OCI-LY1 (cell line): ENCODE results near the gene EEFSEC.

Source experiments
- H2AFZ ChIP-seq: fragments of 200-600 bp; sonication (generic), shearing (Covaris generic); 2 replicates; pipeline ENCODE4 v1.6.0; 2014; ENCODE audit warnings: antibody characterized with exemption, mild to moderate bottlenecking, low read length
- H3F3A ChIP-seq: fragments of 200-600 bp; sonication (generic), shearing (Covaris generic); 2 replicates; pipeline ENCODE4 v1.6.0; 2014; ENCODE audit warnings: mild to moderate bottlenecking, antibody characterized with exemption, low read length, moderate library complexity; ENCODE audit not compliant: insufficient read depth
- H3K27ac ChIP-seq: fragments of 200-600 bp; sonication (generic); 2 replicates; pipeline ENCODE4 v1.5.1; 2014; ENCODE audit warnings: low read length, mixed run types, mild to moderate bottlenecking, low read depth; ENCODE audit not compliant: poor library complexity, severe bottlenecking
- H3K27me3 ChIP-seq: fragments of 200-600 bp; sonication (generic); 2 replicates; pipeline ENCODE4 v1.6.0; 2014; ENCODE audit warnings: antibody characterized with exemption, mild to moderate bottlenecking, low read length, moderate library complexity; ENCODE audit not compliant: insufficient read depth
- H3K36me3 ChIP-seq: fragments of 200-600 bp; sonication (generic); 2 replicates; pipeline ENCODE4 v1.6.1; 2014; ENCODE audit warnings: mild to moderate bottlenecking, antibody characterized with exemption, low read length, moderate library complexity, mixed read lengths; ENCODE audit not compliant: insufficient read depth
- H3K4me1 ChIP-seq: fragments of 200-600 bp; sonication (generic); 2 replicates; pipeline ENCODE4 v1.5.1; 2014; ENCODE audit warnings: mild to moderate bottlenecking, low read length, moderate library complexity; ENCODE audit not compliant: insufficient read depth, severe bottlenecking
- H3K4me2 ChIP-seq: fragments of 200-600 bp; sonication (generic), shearing (Covaris generic); 2 replicates; pipeline ENCODE4 v1.6.1; 2014; ENCODE audit warnings: low read length
- H3K4me3 ChIP-seq: fragments of 200-600 bp; sonication (generic); 2 replicates; pipeline ENCODE4 v1.5.1; 2014; ENCODE audit warnings: low read length, low read depth, mild to moderate bottlenecking, mixed read lengths; ENCODE audit not compliant: poor library complexity, severe bottlenecking
- H3K79me2 ChIP-seq: fragments of 200-600 bp; shearing (Covaris generic); 2 replicates; pipeline ENCODE4 v1.6.1; 2016; ENCODE audit warnings: mixed run types, low read length, mixed read lengths; ENCODE audit not compliant: insufficient read depth
- H3K9ac ChIP-seq: fragments of 200-600 bp; sonication (generic), shearing (Covaris generic); 2 replicates; pipeline ENCODE4 v1.6.1; 2014; ENCODE audit warnings: mild to moderate bottlenecking, low read length, mixed read lengths
- H3K9me2 ChIP-seq: fragments of 200-600 bp; sonication (generic), shearing (Covaris generic); 2 replicates; pipeline ENCODE4 v1.6.1; 2014; ENCODE audit warnings: low read depth, mild to moderate bottlenecking, low read length, mixed read lengths
- H3K9me3 ChIP-seq: fragments of 200-600 bp; shearing (Covaris generic); 2 replicates; pipeline ENCODE4 v1.6.1; 2014; ENCODE audit warnings: low read length, mixed read lengths
- H4K20me1 ChIP-seq: fragments of 200-600 bp; sonication (generic), shearing (Covaris generic); 2 replicates; pipeline ENCODE4 v1.6.0; 2016; ENCODE audit warnings: mild to moderate bottlenecking, low read length; ENCODE audit not compliant: insufficient read depth
- CTCF ChIP-seq: fragments of 200-600 bp; sonication (generic), shearing (Covaris generic); IDR thresholded peaks from 2 replicates; pipeline ENCODE4 v1.5.1; 2017; ENCODE audit warnings: mild to moderate bottlenecking, antibody characterized with exemption, low read length, moderate library complexity, mixed read lengths
- EZH2 ChIP-seq: fragments of 200-600 bp; sonication (generic), shearing (Covaris generic); IDR thresholded peaks from 2 replicates; pipeline ENCODE4 v1.8.0; 2017; ENCODE audit warnings: borderline replicate concordance, mixed run types, mild to moderate bottlenecking, antibody characterized with exemption, low read length, moderate library complexity, mixed read lengths

EEFSEC gene

GRCh38 chr3:128146201-128146600, 7.1 kb upstream of the EEFSEC start:
- Histone ChIP-seq H3K4me1 (no peaks in the 10 kb centered on the region), H2AFZ (no peak overlapping the region), H3K27ac (no peak overlapping the region), H3K4me3 (no peak overlapping the region), H3K9me2 (no peaks in the 10 kb centered on the region), H3K4me2 (no peak overlapping the region), H4K20me1 (no peaks in the 10 kb centered on the region), H3F3A (no peaks in the 10 kb centered on the region), H3K9me3 (no peaks in the 10 kb centered on the region), H3K79me2 (no peaks in the 10 kb centered on the region), H3K36me3 (no peaks in the 10 kb centered on the region), H3K27me3 (peaks cover 3% of the 10 kb centered on the region; the same call in 1 of the 2 replicates), H3K9ac (no peak overlapping the region)
- TF ChIP-seq EZH2 (no peak), CTCF (no peak)

DNA sequence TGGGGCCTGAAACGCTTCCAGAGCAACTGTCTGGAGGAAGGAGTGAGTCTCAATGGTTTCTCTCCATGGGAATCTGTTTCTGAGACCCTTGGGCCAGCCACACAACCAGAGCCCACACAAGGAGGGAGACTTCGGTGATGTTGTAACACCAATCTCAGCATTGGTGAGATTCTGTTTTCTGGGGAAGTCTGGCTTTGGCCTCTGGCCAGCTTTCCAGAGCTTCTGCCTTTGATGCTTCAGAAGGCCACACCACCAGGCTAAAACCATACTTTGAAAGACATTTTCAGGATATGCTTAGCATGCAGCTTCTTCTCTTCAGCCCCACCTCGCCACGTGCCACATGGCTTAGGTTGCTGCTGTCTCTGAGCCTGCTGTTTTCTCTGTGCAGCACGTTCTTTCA, 3.6 kb upstream of the EEFSEC start:
- Histone ChIP-seq H3K36me3 (no peaks in the 10 kb centered on the region), H3K79me2 (no peaks in the 10 kb centered on the region), H3K9me3 (no peaks in the 10 kb centered on the region), H3K9ac (no peak overlapping the region), H4K20me1 (no peaks in the 10 kb centered on the region), H3F3A (0 out of 2 replicates have a peak, but pooled peaks cover 5% of the 10 kb centered on the region), H3K9me2 (no peaks in the 10 kb centered on the region), H3K27ac (no peak overlapping the region), H2AFZ (no peak overlapping the region), H3K27me3 (0 out of 2 replicates have a peak, but pooled peaks cover 3% of the 10 kb centered on the region), H3K4me1 (peaks cover 7% of the 10 kb centered on the region), H3K4me2 (no peak overlapping the region), H3K4me3 (no peak overlapping the region)
- TF ChIP-seq EZH2 (no peak), CTCF (no peak)

DNA sequence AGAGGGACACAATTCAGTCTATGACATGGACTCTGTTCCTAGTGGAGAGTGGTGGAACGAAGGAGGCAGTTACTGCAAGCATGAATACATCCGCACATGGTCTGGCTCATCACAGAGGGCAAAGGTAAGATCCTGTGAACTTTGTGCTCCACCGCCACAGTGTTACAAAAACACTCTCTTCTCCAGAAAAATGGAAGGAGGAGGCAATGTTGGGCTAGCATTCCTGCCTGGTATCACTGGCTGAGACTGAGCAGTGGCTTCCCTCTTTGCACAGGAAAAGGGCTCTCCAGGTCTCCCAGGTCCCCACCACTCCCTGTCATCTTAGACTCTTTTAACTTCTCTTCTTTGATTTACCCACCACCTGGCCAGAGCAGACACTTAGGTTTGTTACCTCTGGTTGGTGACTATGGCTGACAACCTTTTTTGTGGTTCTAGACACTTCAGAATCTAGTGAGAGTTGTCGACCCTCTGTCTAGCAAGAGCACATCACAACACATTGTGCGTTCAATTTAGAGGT, 1.5 kb upstream of the EEFSEC start:
- H3K4me1 ChIP-seq, result peaks cover 10% of the 10 kb centered on the region
- peaks cover 15% of the 10 kb centered on the region for H3K36me3 ChIP-seq
- no peak overlapping the region for H3K4me3 ChIP-seq
- no peak overlapping the region for H2AFZ ChIP-seq
- H4K20me1 ChIP-seq, result no peaks in the 10 kb centered on the region
- H3K9me3 ChIP-seq, result no peaks in the 10 kb centered on the region
- H3K79me2 ChIP-seq, result no peaks in the 10 kb centered on the region
- H3K27ac ChIP-seq, result no peak overlapping the region
- H3K4me2 ChIP-seq, result no peak overlapping the region
- H3K9ac ChIP-seq, result no peak overlapping the region
- no peaks in the 10 kb centered on the region for H3K9me2 ChIP-seq
- H3K27me3 ChIP-seq, result 0 out of 2 replicates have a peak, but pooled peaks cover 3% of the 10 kb centered on the region
- no peak for TF ChIP-seq CTCF
- no peak for TF ChIP-seq EZH2
- 0 out of 2 replicates have a peak, but pooled peaks cover 5% of the 10 kb centered on the region for H3F3A ChIP-seq
